Lower leg skin (tissue), 4 donors: ENCODE measurements around the gene PCDHGA9. TPM values are rescaled to one million over a fixed set of nuclear protein-coding genes. Genes with fewer than 3 reads are reported as not detected.
"Not testable (repeated sequence)": the region's sequence is repeated elsewhere in the genome, so short reads cannot be mapped to it uniquely, and the experiment has no call there.

Experiments used
- DNase-seq, 2 donors: peaks; one replicate each; pipeline ENCODE4 v3.0.0-alpha.2; 2019; ENCODE audit warnings: low spot score in 2 of 2
- H3K4me3 ChIP-seq: fragments of 200-600 bp; sonication (generic); 2 replicates; pipeline ENCODE4 v1.5.1; 2017; ENCODE audit warnings: mild to moderate bottlenecking, low read depth; ENCODE audit not compliant: poor library complexity, severe bottlenecking
- CTCF ChIP-seq, 3 donors: fragments of 450-650 bp; IDR thresholded peaks; one replicate each; pipeline ENCODE4 v1.5.1; 2016; ENCODE audit warnings: antibody characterized with exemption in 3 of 3, mild to moderate bottlenecking in 3 of 3, moderate library complexity in 2 of 3
- POLR2A ChIP-seq, 2 donors: fragments of 450-650 bp; IDR thresholded peaks; one replicate each; pipeline ENCODE4 v1.6.1; 2016 to 2017; ENCODE audit warnings: antibody characterized with exemption in 2 of 2, mild to moderate bottlenecking in 1 of 2, moderate library complexity in 1 of 2
- WGBS, 2 donors: methylation state at CpG; one replicate each; pipeline ENCODE4 v1.1.5; 2018; 5-methylcytosine and 5-hydroxymethylcytosine counted together
- intact Hi-C: fragments of 100-400 bp; cut with DNase I; formaldehyde crosslinking; loops from one replicate; pipeline ENCODE4 v1.15.0; 2023; ENCODE audit warnings: low total_unique reads
- total RNA-seq, 4 donors: library from RNA; depleted of rRNA; stranded (reverse); fragments of >200 nt; gene quantifications; one replicate each; pipeline ENCODE4 v1.1.0, GENCODE V29; 2016

PCDHGA9 gene
- total RNA-seq, 4 donors from 2014 or later, result 5.6 to 8.2 (median 6.3) TPM

GRCh38 chr5:141389153-141390042 lies 13.2 kb upstream of the PCDHGA9 start:
- peak in 1 of 2 donors; percentile 62 for DNase-seq
- TF ChIP-seq POLR2A (IDR thresholded peaks at IDR 0.05) (no peak), CTCF (IDR thresholded peaks at IDR 0.05) (no peak)
- 35 to 39% methylated on average over 31 to 42 of the region's 77 CpGs for WGBS, 2 donors
- intact Hi-C loops, result no loop called here
- H3K4me3 ChIP-seq, result no peak overlapping the region

GRCh38 chr5:141392429-141393198 lies 10.0 kb upstream of the PCDHGA9 start, which contains the start of gene PCDHGA8:
Gene PCDHGA8 (plus strand): TSS chr5:141392633. CDS start chr5:141392814, 181 bp downstream.
- TF ChIP-seq POLR2A (IDR thresholded peaks at IDR 0.05), result no peak
- TF ChIP-seq CTCF (IDR thresholded peaks at IDR 0.05), result no peak
- 27 to 34% methylated on average over 38 of the region's 38 CpGs for WGBS, 2 donors
- H3K4me3 ChIP-seq, result no peak within 1 kb of the TSS
- intact Hi-C loops, result no loop called here
- DNase-seq, result no peak

GRCh38 chr5:141393267-141393666 lies 9.3 kb upstream of the PCDHGA9 start:
- H3K4me3 ChIP-seq, result no peak overlapping the region
- WGBS, 2 donors, result 32 to 37% methylated on average over 21 of the region's 21 CpGs
- TF ChIP-seq POLR2A (IDR thresholded peaks at IDR 0.05) (no peak), CTCF (IDR thresholded peaks at IDR 0.05) (no peak)
- intact Hi-C loops, result no loop called here
- no peak for DNase-seq

GRCh38 chr5:141394401-141395187 lies 8.0 kb upstream of the PCDHGA9 start:
- intact Hi-C loops, DNase-seq, H3K4me3 ChIP-seq: not testable (repeated sequence)
- WGBS, 2 donors, result 33 to 40% methylated on average over 29 to 38 of the region's 53 CpGs

DNA sequence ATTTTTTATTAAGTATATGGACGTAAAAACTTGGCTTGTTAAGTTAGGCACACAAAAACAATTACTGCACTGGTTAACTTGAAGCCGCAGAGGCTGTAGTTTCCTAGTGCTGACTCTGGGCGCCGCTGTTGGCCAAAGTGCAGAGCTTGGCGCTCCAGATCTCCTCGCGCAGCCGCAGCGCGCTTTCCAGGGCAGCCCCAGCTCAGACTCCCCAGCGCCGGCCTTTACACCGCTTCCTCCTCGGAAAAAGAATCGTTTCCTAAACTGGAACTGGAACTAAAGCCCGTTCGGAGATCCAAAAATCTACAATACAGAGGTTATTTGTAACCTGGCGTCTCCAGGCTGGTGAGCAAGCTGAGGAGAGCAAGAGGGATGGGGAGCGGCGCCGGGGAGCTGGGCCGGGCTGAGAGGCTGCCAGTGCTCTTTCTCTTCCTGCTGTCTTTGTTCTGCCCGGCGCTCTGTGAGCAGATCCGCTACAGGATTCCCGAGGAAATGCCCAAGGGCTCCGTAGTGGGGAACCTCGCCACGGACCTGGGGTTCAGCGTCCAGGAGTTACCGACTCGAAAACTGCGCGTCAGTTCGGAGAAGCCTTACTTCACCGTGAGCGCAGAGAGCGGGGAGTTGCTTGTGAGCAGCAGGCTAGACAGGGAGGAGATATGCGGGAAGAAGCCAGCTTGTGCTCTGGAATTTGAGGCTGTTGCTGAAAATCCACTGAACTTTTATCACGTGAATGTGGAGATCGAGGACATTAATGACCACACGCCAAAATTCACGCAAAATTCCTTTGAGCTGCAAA lies 4.6 kb upstream of the PCDHGA9 start, which contains the start of gene PCDHGB5:
Gene PCDHGB5 (plus strand): TSS at position 192 of the 796 bp plus-strand sequence. CDS start 181 bp downstream, at position 373.
- H3K4me3 ChIP-seq, intact Hi-C loops: not testable (repeated sequence)
- 8 to 10% methylated on average over 22 to 27 of the region's 43 CpGs for WGBS, 2 donors
- DNase-seq, result peak in 1 of 2 donors; percentile 83

DNA sequence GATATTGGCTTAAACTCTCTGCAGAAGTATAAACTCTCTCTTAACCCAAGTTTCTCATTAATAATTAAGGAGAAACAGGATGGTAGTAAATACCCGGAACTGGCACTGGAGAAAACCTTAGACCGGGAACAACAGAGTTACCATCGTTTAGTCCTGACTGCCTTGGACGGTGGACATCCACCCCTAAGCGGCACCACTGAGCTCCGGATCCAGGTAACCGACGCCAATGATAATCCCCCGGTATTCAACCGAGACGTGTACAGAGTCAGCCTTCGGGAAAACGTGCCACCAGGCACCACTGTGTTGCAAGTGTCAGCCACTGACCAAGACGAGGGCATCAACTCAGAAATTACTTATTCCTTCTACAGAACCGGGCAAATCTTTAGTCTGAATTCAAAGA lies 4.0 kb upstream of the PCDHGA9 start:
- intact Hi-C loops, result no loop called here
- 29 to 30% methylated on average over 15 of the region's 15 CpGs for WGBS, 2 donors
- no peak for TF ChIP-seq CTCF (IDR thresholded peaks at IDR 0.05)
- TF ChIP-seq POLR2A (IDR thresholded peaks at IDR 0.05), result no peak
- H3K4me3 ChIP-seq, result no peak overlapping the region
- no peak for DNase-seq
